Transverse colon (tissue), 4 donors: ENCODE data around the gene ZDBF2. TPM values are rescaled to one million over a fixed set of nuclear protein-coding genes. Genes with fewer than 3 reads are reported as not detected.
"Not testable (repeated sequence)": the region's sequence is repeated elsewhere in the genome, so short reads cannot be mapped to it uniquely, and the experiment has no call there.

Experiments used
- DNase-seq: peaks from one replicate; pipeline ENCODE4 v3.0.0-alpha.2; 2019
- H3K27ac ChIP-seq, 4 donors: fragments of 200-600 bp; sonication (generic); 2 replicates each; pipeline ENCODE4 v1.5.1; 2016 to 2018; ENCODE audit warnings: inconsistent platforms in 4 of 4
- H3K27me3 ChIP-seq: fragments of 200-600 bp; sonication (generic); 2 replicates; pipeline ENCODE4 v1.5.1; 2017; ENCODE audit warnings: inconsistent platforms
- H3K36me3 ChIP-seq, 4 donors: fragments of 200-600 bp; sonication (generic); 2 replicates each; pipeline ENCODE4 v1.5.1; 2017 to 2019; ENCODE audit warnings: inconsistent platforms in 4 of 4
- H3K4me1 ChIP-seq, 4 donors: fragments of 200-600 bp; sonication (generic); 2 replicates each; pipeline ENCODE4 v1.5.1; 2017 to 2020; ENCODE audit warnings: inconsistent platforms in 4 of 4
- H3K4me3 ChIP-seq, 4 donors: fragments of 200-600 bp; sonication (generic); 1 replicate in 1 of 4; 2 replicates in 3 of 4; pipeline versions ENCODE4 v1.5.1 to v1.6.1; 2017 to 2019; ENCODE audit warnings: inconsistent platforms in 4 of 4
- H3K9me3 ChIP-seq, 2 donors: fragments of 200-600 bp; sonication (generic); 2 replicates each; pipeline ENCODE4 v1.5.1; 2017 to 2019; ENCODE audit warnings: inconsistent platforms in 2 of 2
- CTCF ChIP-seq, 5 experiments: fragments of 200-600 bp in 3 of 5; fragments of 450-650 bp in 2 of 5; sonication (generic) in 3 of 5; IDR thresholded peaks; 1 replicate in 2 of 5; 2 replicates in 3 of 5; pipeline ENCODE4 v1.5.1; 2016 to 2017; ENCODE audit warnings: antibody characterized with exemption in 5 of 5, inconsistent platforms in 3 of 5, mild to moderate bottlenecking in 2 of 5, moderate library complexity in 1 of 5
- EP300 ChIP-seq: sonication (generic); formaldehyde crosslinking; IDR thresholded peaks from one replicate; pipeline ENCODE4 v1.6.1; 2017; ENCODE audit warnings: antibody characterized with exemption, low read depth
- POLR2A ChIP-seq: fragments of 450-650 bp; IDR thresholded peaks from one replicate; pipeline ENCODE4 v1.6.1; 2016; ENCODE audit warnings: antibody characterized with exemption, mild to moderate bottlenecking, moderate library complexity
- POLR2AphosphoS5 ChIP-seq, 3 donors: sonication (generic); formaldehyde crosslinking; IDR thresholded peaks; one replicate each; pipeline ENCODE4 v1.6.1; 2016; ENCODE audit warnings: antibody characterized with exemption in 3 of 3
- WGBS, 2 donors: methylation state at CpG; one replicate each; pipeline ENCODE4 v1.1.5; 2018; ENCODE audit warnings: low coverage in 1 of 2; 5-methylcytosine and 5-hydroxymethylcytosine counted together
- in situ Hi-C, 4 donors: fragments of 200-750 bp; cut with MboI; loops; one replicate each; pipeline versions ENCODE4 v1.15.0 to v1.15.1; 2017; ENCODE audit warnings: low sequenced_read_pairs in 3 of 4, low pct_ligation_motif_present in 1 of 4, low pct_unique_long_range_greater_than_20kb in 1 of 4
- intact Hi-C: fragments of 100-400 bp; cut with DNase I; formaldehyde crosslinking; loops from one replicate; pipeline ENCODE4 v1.15.1; 2023; ENCODE audit warnings: low total_unique reads
- total RNA-seq, 4 donors: library from RNA; depleted of rRNA; stranded (reverse); fragments of >200 nt; gene quantifications; one replicate each; pipeline ENCODE4 v1.1.0, GENCODE V29; 2016

Gene ZDBF2
- total RNA-seq, 4 donors from 2014 or later: 2.2 to 9.4 (median 6.6) TPM

GRCh38 chr2:206349375-206349774, 74.9 kb downstream of the ZDBF2 start:
- Histone ChIP-seq H3K27me3 (no peaks in the 10 kb centered on the region), H3K36me3 (no peaks in the 10 kb centered on the region), H3K27ac (no peak overlapping the region), H3K4me1 (no peaks in the 10 kb centered on the region), H3K9me3 (no peaks in the 10 kb centered on the region), H3K4me3 (no peak overlapping the region)
- intact Hi-C loops: no loop called here
- TF ChIP-seq POLR2A (no peak), POLR2AphosphoS5 (IDR thresholded peaks at IDR 0.05) (no peak), CTCF (IDR thresholded peaks at IDR 0.05) (no peak), EP300 (no peak)
- in situ Hi-C loops: no loop called here
- DNase-seq: no peak
- WGBS, 2 donors: 79 to 85% methylated on average over 3 of the region's 3 CpGs

GRCh38 chr2:206352571-206352970, 78.1 kb downstream of the ZDBF2 start:
- in situ Hi-C loops: no loop called here
- WGBS, 2 donors: 38 to 47% methylated on average over 1 of the region's 1 CpG
- DNase-seq: no peak

GRCh38 chr2:206353685-206354084, 79.2 kb downstream of the ZDBF2 start:
- in situ Hi-C loops: no loop called here
- DNase-seq: no peak
- intact Hi-C loops: no loop called here
- H3K27me3 ChIP-seq: no peaks in the 10 kb centered on the region
- H3K4me3 ChIP-seq: no peak overlapping the region
- H3K27ac ChIP-seq: no peak overlapping the region
- 83 to 85% methylated on average over 1 of the region's 1 CpG for WGBS, 2 donors
- TF ChIP-seq EP300 (no peak), POLR2A (no peak), POLR2AphosphoS5 (IDR thresholded peaks at IDR 0.05) (no peak), CTCF (IDR thresholded peaks at IDR 0.05) (no peak)
- no peaks in the 10 kb centered on the region for H3K4me1 ChIP-seq
- H3K36me3 ChIP-seq: no peaks in the 10 kb centered on the region
- no peaks in the 10 kb centered on the region for H3K9me3 ChIP-seq

More at GRCh38 chr2:206352571-206352970, 78.1 kb downstream of the ZDBF2 start:
- intact Hi-C loops: no loop called here
- H3K4me3 ChIP-seq: no peak overlapping the region
- no peaks in the 10 kb centered on the region for H3K36me3 ChIP-seq
- no peaks in the 10 kb centered on the region for H3K4me1 ChIP-seq
- no peak overlapping the region for H3K27ac ChIP-seq
- TF ChIP-seq CTCF (IDR thresholded peaks at IDR 0.05) (no peak), POLR2AphosphoS5 (IDR thresholded peaks at IDR 0.05) (no peak), POLR2A (no peak), EP300 (no peak)
- H3K27me3 ChIP-seq: no peaks in the 10 kb centered on the region
- H3K9me3 ChIP-seq: no peaks in the 10 kb centered on the region

GRCh38 chr2:206354129-206354528, 79.7 kb downstream of the ZDBF2 start:
- Histone ChIP-seq H3K36me3 (no peaks in the 10 kb centered on the region), H3K27ac (no peak overlapping the region), H3K9me3 (no peaks in the 10 kb centered on the region), H3K4me1 (no peaks in the 10 kb centered on the region), H3K4me3 (no peak overlapping the region), H3K27me3 (no peaks in the 10 kb centered on the region)
- 69 to 81% methylated on average over 6 of the region's 6 CpGs for WGBS, 2 donors
- intact Hi-C loops: no loop called here
- in situ Hi-C loops: no loop called here
- no peak for DNase-seq
- TF ChIP-seq EP300: no peak
- TF ChIP-seq POLR2AphosphoS5 (IDR thresholded peaks at IDR 0.05): no peak
- no peak for TF ChIP-seq POLR2A
- no peak for TF ChIP-seq CTCF (IDR thresholded peaks at IDR 0.05)

GRCh38 chr2:206356840-206357239, 82.4 kb downstream of the ZDBF2 start:
- in situ Hi-C loops, H3K36me3 ChIP-seq, H3K9me3 ChIP-seq, H3K4me3 ChIP-seq, H3K27ac ChIP-seq, H3K27me3 ChIP-seq, DNase-seq, intact Hi-C loops, H3K4me1 ChIP-seq: not testable (repeated sequence)
- WGBS, 2 donors: 100% methylated on average over 9 of the region's 29 CpGs; no CpG with 5 or more reads in 1 of the 2 donors

- DNase-seq, H3K27ac ChIP-seq, H3K36me3 ChIP-seq, H3K4me3 ChIP-seq, in situ Hi-C loops, H3K9me3 ChIP-seq, H3K4me1 ChIP-seq, H3K27me3 ChIP-seq, intact Hi-C loops: not testable (repeated sequence)
- 81% methylated on average over 5 of the region's 5 CpGs; no CpG with 5 or more reads in 1 of the 2 donors for WGBS, 2 donors
Observed at GRCh38 chr2:206360840-206361239, 86.4 kb downstream of the ZDBF2 start.
